Measurements from ENCODE around the gene EIF4EBP3.

The EIF4EBP3 gene

DNA sequence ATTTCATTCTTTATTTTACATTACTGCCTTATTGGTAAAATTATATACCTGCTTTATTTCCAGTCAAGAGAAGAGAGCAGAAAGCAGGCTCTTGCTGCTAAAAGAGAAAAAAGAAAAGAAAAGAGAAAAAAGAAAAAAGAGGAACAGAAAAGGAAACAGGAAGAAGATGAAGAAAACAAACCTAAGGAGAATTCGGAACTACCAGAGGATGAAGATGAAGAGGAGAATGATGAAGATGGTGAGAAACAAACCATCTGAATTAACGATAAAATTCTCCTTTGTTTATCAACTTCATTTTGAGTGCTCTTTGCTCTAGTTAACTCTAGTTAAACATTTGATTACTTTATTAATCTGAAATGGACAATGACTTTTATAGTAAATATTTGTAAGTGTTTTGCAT, 23.5 kb upstream of the EIF4EBP3 start:
- no peak for DNase-seq (ENCODE audit: extremely low read depth, low read depth)
- no peak overlapping the region for H3K4me3 ChIP-seq (replicated peaks; ENCODE audit: low read depth, low read length)
- TF ChIP-seq, protein P1, sequence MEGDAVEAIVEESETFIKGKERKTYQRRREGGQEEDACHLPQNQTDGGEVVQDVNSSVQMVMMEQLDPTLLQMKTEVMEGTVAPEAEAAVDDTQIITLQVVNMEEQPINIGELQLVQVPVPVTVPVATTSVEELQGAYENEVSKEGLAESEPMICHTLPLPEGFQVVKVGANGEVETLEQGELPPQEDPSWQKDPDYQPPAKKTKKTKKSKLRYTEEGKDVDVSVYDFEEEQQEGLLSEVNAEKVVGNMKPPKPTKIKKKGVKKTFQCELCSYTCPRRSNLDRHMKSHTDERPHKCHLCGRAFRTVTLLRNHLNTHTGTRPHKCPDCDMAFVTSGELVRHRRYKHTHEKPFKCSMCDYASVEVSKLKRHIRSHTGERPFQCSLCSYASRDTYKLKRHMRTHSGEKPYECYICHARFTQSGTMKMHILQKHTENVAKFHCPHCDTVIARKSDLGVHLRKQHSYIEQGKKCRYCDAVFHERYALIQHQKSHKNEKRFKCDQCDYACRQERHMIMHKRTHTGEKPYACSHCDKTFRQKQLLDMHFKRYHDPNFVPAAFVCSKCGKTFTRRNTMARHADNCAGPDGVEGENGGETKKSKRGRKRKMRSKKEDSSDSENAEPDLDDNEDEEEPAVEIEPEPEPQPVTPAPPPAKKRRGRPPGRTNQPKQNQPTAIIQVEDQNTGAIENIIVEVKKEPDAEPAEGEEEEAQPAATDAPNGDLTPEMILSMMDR (IDR thresholded peaks at IDR 0.05; ENCODE audit: low read depth, low read length, missing control alignments) = no peak

DNA sequence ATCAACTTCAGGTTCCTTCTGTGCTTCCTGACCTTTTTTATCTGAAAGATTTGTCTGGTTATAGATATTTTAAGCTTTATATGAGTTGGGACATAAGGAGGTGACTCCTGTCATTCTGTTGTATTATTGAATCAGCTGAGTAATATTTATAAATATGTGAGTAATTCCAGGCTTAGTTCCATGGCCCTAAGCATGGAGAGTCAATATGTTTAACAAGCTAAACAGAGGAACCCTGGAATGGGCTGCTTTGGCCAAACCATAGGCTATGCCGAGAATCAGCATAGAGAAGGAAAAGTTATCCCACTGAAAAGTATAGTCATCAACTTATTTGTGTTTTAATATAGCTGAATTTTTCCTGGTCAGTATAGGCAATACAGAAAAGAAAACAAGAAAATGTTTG, 7.2 kb upstream of the EIF4EBP3 start:
- TF ChIP-seq, protein P1 (IDR thresholded peaks at IDR 0.05; ENCODE audit: low read depth, low read length, missing control alignments) = no peak
- H3K4me3 ChIP-seq (replicated peaks; ENCODE audit: low read depth, low read length) = no peak overlapping the region
- no peak for DNase-seq (ENCODE audit: extremely low read depth, low read depth)

DNA sequence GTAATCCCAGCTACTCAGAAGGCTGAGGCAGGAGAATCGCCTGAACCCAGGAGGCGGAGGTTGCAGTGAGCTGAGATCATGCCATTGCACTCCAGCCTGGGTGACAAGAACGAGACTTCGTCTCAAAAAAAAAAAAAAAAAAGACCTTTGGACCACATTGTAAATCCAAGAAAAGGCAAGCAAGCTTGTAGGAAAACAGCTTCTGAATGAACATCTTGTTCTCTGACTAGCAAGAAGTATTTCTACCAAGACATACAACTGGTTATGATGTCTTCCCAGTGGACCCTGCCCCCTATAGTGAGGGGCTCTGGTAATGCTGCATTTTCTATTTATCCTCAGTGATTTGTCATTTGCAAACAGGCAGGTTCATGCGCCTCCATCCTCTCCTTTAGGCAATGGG, 4.5 kb upstream of the EIF4EBP3 start:
- no peak for DNase-seq (ENCODE audit: extremely low read depth, low read depth)
- TF ChIP-seq, protein P1 (IDR thresholded peaks at IDR 0.05; ENCODE audit: low read depth, low read length, missing control alignments) = no peak
- no peak overlapping the region for H3K4me3 ChIP-seq (replicated peaks; ENCODE audit: low read depth, low read length)

GRCh38 chr5:140544986-140545385, 2.5 kb upstream of the EIF4EBP3 start:
- TF ChIP-seq, protein P1 (IDR thresholded peaks at IDR 0.05; ENCODE audit: low read depth, low read length, missing control alignments) = no peak
- no peak for DNase-seq (ENCODE audit: extremely low read depth, low read depth)
- no peak overlapping the region for H3K4me3 ChIP-seq (replicated peaks; ENCODE audit: low read depth, low read length)

GRCh38 chr5:140545606-140546005, 1.9 kb upstream of the EIF4EBP3 start:
- DNase-seq (ENCODE audit: extremely low read depth, low read depth) = no peak
- TF ChIP-seq, protein P1 (IDR thresholded peaks at IDR 0.05; ENCODE audit: low read depth, low read length, missing control alignments) = no peak
- no peak overlapping the region for H3K4me3 ChIP-seq (replicated peaks; ENCODE audit: low read depth, low read length)

GRCh38 chr5:140546851-140547507, 483 bp upstream of the EIF4EBP3 start:
- DNase-seq (ENCODE audit: extremely low read depth, low read depth) = no peak
- no peak overlapping the region for H3K4me3 ChIP-seq (replicated peaks; ENCODE audit: low read depth, low read length)
- TF ChIP-seq, protein P1 (IDR thresholded peaks at IDR 0.05; ENCODE audit: low read depth, low read length, missing control alignments) = no peak

- H3K4me3 ChIP-seq (replicated peaks; ENCODE audit: low read depth, low read length) = peak overlapping the region; percentile 49
- TF ChIP-seq, protein P1 (IDR thresholded peaks at IDR 0.05; ENCODE audit: low read depth, low read length, missing control alignments) = no peak
Observed at GRCh38 chr5:140548300-140548688, 832 bp downstream of the EIF4EBP3 start.

More at GRCh38 chr5:140548300-140548688, 832 bp downstream of the EIF4EBP3 start:
- no peak for DNase-seq (ENCODE audit: extremely low read depth, low read depth)
